GM18517 (cell line): ENCODE measurements around the gene CCDC158.
"Not testable (repeated sequence)": the region's sequence is repeated elsewhere in the genome, so short reads cannot be mapped to it uniquely, and the experiment has no call there.

ENCODE experiments used
- ATAC-seq: cut with Tn5 transposase; IDR thresholded peaks from one replicate; pipeline ENCODE4 v1.9.1; 2021; ENCODE audit warnings: mild to moderate bottlenecking, moderate library complexity; ENCODE audit not compliant: unreplicated experiment

The CCDC158 gene

GRCh38 chr4:76420762-76421581 lies at the start of gene CCDC158:
TSS of gene CCDC158 (minus strand) at chr4:76421141. CDS start at chr4:76403207, 17,934 bp downstream.
- no peak for ATAC-seq

DNA sequence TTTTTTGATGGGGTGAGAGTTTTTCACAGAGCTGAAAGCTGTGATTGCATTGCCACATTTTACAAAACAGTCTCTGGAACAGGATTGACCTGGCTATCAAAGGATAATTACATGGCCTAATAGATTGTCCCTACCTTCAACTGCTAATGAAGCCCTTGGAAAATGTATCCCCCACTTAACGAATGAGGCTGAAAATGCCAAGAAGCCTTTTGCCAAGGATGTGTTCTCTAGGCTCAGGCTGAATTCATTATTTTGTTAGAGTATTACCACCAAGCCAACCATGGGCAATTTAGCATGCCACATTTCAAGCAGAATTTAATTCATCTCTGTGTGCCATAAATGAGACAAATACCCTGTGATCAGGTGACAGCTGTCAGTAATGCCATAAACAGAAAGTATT lies 49.6 kb upstream of the CCDC158 start:
- no peak for ATAC-seq

DNA sequence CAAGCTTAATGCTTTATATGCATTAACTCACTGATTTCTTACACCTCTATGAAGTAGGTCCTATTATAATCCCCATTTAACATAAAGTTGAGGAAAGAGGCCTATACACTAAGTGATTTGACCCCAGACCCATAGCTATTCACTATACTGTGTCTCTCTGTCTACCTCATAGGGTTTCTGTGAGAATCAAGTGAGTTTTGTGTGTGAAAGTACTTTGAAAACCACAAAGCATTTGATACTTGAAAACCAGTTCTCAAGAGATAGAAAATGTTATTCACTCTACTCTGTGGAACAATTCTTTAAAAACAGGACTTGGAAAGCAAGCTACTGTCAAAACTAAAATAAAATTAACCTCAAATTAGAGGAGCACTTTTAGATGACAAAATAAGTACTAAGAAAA lies 49.1 kb upstream of the CCDC158 start:
- ATAC-seq, result no peak

DNA sequence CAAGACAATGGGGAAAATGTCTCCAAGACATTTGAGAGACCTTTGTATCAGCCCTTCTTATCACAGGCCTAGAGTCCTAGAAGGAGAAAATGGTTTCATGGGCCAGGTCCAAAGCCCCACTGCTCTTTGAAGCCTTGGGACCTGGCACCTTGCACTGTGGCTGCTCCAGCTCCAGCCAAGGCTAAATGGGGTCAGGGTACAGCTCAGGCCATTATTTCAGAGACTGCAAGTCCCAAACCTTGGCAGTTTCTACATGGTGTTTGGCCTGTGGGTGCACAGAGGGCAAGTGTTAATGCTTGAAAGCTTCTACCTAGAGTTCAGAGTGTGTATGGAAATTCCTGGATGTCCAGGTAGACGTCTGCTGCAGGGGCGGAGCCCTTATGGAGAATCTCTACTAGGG lies 42.6 kb upstream of the CCDC158 start:
- no peak for ATAC-seq

GRCh38 chr4:76459291-76459723 lies 38.4 kb upstream of the CCDC158 start:
- ATAC-seq, result no peak

DNA sequence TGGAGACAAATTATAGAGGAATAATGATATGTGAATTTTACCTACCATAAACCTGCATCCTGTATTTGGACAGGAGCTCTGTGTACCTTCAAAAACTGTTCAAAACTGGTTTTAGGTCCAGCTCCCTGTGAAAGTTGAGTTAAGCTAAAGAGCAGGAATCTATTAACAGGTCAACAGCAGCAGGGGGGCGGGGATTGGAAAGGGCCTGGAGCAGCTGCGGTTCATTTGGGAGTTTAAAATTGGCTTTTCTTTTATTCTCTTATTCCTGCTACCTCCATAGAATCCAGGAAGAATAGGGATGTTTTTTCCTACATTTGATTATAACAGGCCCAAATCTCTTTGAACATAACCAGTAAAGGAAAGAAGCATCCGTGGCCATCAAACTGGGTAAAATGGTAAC lies 37.9 kb upstream of the CCDC158 start:
- no peak for ATAC-seq

- ATAC-seq, result no peak
Observed at GRCh38 chr4:76458297-76458696, 37.4 kb upstream of the CCDC158 start.

- no peak for ATAC-seq
Observed at GRCh38 chr4:76457885-76458284, 36.9 kb upstream of the CCDC158 start.

- not testable (repeated sequence) for ATAC-seq
Observed at GRCh38 chr4:76454073-76454472, 33.1 kb upstream of the CCDC158 start.

GRCh38 chr4:76453232-76453631 lies 32.3 kb upstream of the CCDC158 start:
- no peak for ATAC-seq

DNA sequence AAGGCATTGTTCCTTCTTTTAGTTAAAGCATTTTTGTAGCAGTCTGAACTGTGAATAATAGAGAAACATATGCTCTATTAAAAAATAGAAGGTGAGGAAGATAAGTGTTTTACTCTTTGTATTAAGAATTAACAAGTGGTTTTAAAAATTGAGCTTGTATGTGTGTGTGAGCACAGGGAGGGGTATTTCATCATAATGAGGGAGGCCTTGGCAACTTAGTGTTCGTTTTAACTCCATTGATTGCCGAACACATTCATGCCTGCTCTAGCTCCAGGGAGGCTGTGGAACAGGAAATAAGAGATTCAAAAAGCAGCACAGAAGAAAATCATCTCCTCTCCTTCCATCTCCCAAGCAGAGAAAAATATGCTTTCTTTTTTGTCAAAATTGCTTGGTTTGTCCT lies 28.9 kb upstream of the CCDC158 start:
- ATAC-seq, result no peak

DNA sequence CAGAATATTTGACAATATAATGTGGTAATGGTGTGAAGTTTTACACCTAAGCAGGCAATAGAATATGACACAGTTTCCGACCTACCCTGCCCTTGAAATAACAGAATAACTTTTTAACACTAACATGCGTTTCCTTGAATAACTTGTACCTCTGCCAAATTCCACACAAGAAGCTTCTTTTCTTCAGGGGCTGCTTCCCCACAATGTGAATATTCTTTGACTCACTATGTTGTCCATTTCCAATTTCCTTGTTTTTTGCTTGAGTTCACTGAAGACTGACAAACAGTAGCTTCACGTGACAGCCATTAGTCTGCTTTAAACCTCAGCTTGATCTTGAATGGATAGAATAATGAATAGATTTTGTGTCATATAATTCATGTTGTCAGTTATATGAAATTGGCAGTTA lies 28.4 kb upstream of the CCDC158 start:
- ATAC-seq, result no peak

GRCh38 chr4:76448211-76448610 lies 27.3 kb upstream of the CCDC158 start:
- ATAC-seq, result no peak

DNA sequence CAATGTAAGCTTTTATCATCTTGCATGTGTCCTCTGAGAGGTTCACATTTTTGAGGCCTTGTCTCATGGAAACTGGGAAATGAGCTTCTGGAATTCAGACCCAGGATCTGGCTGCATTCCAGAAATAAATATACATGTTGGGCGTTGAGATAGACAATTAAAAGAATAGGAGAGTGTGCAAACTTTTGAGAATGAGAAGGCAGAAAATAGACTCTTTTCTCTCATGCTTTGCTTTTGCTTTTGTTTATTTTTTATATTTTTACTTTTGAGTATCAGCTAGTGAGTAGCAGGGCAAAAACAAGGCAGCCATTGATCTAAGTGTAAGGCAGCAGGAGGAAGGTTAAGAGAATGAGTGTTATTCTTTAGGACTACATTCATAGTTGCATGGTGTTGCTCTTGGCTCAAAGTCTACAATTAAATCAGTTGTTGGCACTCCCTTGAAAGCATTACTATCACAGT lies 26.5 kb upstream of the CCDC158 start:
- ATAC-seq, result no peak

- ATAC-seq, result no peak
Observed at GRCh38 chr4:76445911-76446310, 25.0 kb upstream of the CCDC158 start.

- ATAC-seq, result no peak
Observed at GRCh38 chr4:76443376-76443775, 22.4 kb upstream of the CCDC158 start.

GRCh38 chr4:76442807-76443206 lies 21.9 kb upstream of the CCDC158 start:
- ATAC-seq, result no peak

DNA sequence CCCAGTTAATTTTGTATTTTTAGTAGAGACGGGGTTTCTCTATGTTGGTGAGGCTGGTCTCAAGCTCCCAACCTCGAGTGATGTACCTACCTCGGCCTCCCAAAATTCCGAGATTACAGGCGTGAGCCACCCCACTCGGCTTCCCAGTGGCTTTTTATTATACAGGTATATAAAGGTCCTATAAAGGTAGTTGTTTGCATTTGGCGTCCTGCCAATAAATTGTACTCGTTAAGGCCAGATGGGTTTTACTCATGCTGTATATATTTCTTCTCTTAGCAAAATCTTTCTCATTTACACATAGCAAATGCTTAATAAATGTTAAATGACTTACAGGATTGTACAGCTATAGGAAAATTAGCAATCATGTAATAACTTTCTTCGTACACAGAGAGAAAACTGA lies 20.9 kb upstream of the CCDC158 start:
- ATAC-seq, result no peak

DNA sequence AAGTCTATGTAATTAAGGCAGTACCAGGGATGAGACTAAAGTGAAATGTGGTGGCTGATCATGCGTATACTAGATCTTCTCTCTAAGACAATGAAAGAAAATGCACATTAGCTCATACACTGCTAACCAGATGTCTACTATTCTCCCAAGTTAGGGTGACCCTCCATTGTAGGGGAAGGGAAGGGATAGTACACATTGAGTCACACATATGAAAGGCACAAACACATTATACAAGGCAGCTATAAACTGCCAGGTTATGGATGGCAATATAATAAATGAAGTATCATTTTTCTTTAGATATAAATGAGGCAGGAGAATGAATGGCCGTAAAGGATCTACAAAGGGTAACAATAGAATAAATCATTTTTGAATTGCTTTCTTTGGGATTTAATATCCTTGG lies 18.6 kb upstream of the CCDC158 start:
- ATAC-seq, result no peak

GRCh38 chr4:76435528-76436319 lies 14.8 kb upstream of the CCDC158 start:
- ATAC-seq, result no peak

- ATAC-seq, result no peak
Observed at GRCh38 chr4:76434901-76435527, 14.1 kb upstream of the CCDC158 start, which contains the start of gene SHROOM3. TSS of gene SHROOM3 (plus strand) at chr4:76435229. CDS start at chr4:76436053, 824 bp downstream.
